Stimulated activated CD8-positive, alpha-beta memory T cell treated with anti-CD3 and anti-CD28 coated beads, Interleukin-15, amount 100 ng/mL, for 4 hours (primary cell): ENCODE results near the gene OBP2A.

Experiments used
- DNase-seq, 2 donors: peaks; one replicate each; pipeline ENCODE4 v3.0.0-alpha.2; 2020; ENCODE audit warnings: low read depth in 2 of 2

The OBP2A gene

GRCh38 chr9:135579356-135579755, 33.4 kb downstream of the OBP2A start:
- DNase-seq: no peak

DNA sequence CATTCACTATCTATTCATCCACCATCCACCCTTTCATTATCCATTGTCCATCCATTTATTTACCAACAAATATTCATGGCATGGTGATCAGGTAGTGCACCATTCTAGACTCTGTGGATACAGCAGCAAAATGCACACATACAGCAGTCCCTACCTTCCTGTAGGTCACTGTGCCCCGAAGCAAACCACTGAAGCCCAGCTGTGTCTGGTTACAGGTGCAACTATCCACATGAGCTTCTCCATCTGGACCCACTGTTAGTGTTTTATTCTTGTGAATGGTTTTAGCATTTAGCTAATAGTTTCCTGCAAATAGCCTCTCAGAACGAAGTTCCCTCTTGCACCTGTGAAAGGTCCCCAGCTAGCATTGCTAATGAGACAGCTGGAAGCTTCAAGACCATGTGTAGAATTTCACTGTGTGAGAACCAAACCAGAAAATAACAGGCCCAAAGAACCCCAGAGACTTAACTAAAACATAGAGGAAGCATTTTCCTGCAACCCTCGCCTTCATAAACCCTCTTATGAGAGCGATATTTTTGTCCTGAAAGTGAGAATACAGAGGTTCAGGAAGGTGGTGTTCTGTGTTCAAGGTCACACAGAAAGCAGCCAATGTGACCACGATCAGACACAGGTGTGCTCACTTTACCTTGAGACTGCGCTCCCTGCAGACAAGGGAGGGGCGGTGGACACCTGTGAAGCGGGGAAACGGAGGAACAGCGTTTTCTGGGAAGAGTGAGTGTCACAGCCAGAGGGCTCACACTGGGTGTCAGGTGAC, 34.1 kb downstream of the OBP2A start:
- no peak for DNase-seq

- no peak for DNase-seq
Observed at GRCh38 chr9:135580664-135581380, 34.9 kb downstream of the OBP2A start.

GRCh38 chr9:135581636-135582426, 35.9 kb downstream of the OBP2A start:
- DNase-seq: no peak

GRCh38 chr9:135582541-135582940, 36.6 kb downstream of the OBP2A start:
- no peak for DNase-seq

DNA sequence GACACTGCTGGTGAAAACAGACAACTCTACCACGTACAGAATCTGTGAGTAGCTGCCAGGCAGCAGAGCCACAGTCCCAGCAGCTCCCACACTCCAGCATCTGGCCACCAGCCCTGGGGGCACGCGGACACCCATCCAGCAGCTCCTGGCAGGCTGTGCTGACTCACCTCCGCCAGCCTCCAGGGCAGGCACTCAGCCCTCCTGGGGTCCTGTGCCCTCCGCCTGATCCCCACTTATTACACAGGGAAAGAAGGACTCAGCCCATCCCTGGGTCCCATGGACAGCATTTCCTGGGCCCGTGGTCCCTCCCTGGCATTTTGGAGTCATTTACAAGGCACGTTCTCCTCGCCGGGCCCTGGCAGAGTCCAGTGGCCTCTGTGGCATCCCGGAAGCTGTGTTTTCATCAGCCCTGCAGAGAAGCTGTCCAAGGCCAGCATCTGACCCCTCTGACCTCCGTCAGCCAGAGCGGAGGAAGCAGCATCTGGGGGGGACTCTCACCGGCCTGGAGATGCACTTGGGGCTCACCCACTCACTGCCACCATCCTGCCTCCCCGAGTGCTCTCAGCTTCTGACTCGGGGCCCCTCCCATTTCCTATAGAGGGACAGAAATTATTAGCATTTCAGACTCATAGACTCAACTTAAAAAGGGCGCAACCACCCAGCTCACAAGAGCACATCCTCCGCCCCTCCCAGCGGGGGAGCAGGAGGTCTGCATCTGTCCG, 37.2 kb downstream of the OBP2A start:
- DNase-seq: no peak

- no peak for DNase-seq
Observed at GRCh38 chr9:135583688-135584011, 37.7 kb downstream of the OBP2A start.

DNA sequence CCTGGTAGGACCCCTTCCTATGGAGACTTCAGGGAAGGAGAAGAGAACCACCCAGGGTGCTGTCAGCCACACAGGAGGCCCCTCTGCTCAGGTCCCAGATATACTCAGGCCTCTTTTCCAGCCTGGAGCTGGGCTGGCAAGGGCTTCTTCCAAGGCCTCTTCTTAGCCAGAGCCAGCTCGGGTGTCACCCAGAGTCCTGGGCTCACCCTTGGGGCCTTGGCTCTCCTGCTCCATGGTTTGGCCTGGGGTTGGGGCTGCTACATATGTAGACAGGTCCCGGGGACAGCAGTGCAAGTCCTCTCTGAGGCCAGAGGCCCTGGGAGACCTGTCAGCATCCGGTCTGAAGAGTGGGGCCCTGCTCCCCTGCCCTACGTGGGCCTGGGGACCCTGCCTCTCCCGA, 38.4 kb downstream of the OBP2A start:
- DNase-seq: no peak

GRCh38 chr9:135584934-135585333, 39.0 kb downstream of the OBP2A start:
- no peak for DNase-seq

DNA sequence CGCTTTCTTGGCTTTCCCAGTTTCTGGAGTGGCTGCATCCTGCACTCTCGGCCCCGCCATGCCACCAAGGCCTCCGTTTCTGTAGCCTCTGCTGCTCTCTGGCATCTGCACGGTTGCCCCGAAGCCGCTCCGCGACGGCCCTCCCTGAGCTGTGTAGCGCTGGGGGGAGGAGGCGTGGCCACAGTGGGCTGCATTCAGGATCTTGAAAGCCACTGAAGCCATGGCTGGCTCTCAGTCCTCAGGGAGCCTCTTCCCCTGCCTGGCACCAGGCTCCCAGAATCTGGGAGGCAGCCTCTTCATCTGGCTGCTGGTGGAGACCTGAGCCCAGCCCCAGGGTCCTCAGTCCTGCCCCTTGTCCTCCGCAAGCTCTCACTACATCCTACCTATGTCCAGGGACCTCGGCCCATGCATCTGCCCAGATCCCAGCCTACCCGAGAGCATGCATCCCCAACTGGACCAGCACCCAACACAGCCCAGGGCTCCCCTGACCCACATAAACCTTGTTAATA, 40.7 kb downstream of the OBP2A start:
- no peak for DNase-seq

GRCh38 chr9:135587658-135588057, 41.7 kb downstream of the OBP2A start:
- DNase-seq: no peak

GRCh38 chr9:135588371-135588770, 42.4 kb downstream of the OBP2A start:
- DNase-seq: no peak

GRCh38 chr9:135588886-135589595, 43.1 kb downstream of the OBP2A start:
- DNase-seq: no peak

GRCh38 chr9:135589596-135590485, 43.9 kb downstream of the OBP2A start:
- DNase-seq: no peak

GRCh38 chr9:135590486-135591079, 44.7 kb downstream of the OBP2A start:
- DNase-seq: no peak

DNA sequence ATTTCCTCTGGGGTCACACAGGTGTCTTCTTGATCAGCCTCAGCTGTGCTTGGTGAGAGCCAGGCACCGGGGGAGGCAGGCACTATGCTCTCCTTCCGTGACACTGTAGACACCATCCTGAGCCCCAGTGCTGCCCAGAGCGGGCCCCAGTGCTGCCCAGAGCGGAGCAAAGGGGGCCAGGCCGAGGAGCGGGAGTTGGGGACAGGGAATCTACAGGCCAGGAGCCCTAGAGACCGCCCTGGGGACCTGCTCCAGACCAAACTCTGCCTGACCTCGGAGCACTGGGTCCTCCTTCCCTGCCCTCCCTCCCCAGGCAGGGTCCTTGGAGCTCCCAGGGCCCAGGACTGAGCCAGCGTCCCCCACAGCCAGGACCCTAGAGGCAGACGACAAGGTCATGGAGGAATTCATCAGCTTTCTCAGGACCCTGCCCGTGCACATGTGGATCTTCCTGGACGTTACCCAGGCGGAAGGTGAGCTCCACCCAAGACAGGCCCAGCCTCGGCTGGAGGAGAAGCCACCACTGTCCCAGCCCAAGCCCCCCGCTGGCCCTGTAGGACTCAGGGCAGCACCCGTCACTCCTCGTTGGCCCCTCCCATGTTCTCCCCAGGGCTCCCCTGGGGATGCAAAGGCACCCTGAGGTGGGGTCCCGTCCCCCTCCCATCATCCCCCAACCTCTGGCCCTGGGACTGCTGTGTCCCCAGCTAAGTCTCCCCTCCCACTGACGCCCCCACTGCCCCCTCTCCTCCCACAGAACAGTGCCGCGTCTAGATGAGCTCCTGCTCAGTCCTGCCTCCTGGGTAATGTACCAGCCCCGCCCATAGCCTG, 45.8 kb downstream of the OBP2A start:
- DNase-seq: no peak

GRCh38 chr9:135592331-135592590, 46.3 kb downstream of the OBP2A start:
- DNase-seq: no peak

- DNase-seq: no peak
Observed at GRCh38 chr9:135592625-135593024, 46.7 kb downstream of the OBP2A start.

DNA sequence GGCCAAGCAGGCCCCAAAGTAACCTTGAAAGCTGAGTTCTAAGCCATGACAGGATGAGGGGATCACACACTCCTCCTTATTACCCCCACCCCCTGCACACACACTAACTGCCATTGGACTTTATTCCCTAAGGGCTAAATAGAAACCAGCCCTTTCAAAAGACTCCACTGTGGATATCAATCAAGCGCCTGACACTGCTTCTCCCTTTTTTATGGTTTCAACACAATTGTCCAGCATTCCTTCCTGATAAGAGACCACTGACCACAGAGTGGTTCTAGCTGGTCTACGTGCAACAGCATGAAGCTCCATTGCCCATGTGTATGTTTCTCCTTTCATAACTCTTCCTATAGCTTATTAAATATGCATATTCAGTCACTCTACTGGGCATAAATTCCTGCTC, 50.3 kb downstream of the OBP2A start:
- no peak for DNase-seq
